CD4-positive, alpha-beta T cell treated with Interleukin-2 at 100 ng/mL for 4 hours (primary cell): ENCODE data around the gene REEP1.

Source experiments
- DNase-seq: peaks from one replicate; pipeline ENCODE4 v3.0.0-alpha.2; 2020; ENCODE audit warnings: low spot score

REEP1 gene

DNA sequence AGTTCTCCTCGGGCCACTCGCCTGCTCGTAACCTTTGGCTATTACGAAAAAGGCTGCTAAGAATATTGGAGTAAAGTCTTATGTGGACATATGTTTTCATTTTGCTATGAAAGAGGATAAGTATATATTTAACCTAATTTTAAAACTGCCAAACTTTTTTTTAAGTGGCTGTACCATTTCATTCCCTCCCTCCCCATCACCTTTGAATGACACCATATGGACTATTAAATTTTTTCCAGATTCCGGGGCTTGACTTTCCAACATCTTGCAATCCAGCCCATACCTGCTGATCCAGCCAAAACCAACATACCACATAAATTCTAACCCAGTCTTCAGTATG lies 31.5 kb downstream of the REEP1 start:
- no peak for DNase-seq

DNA sequence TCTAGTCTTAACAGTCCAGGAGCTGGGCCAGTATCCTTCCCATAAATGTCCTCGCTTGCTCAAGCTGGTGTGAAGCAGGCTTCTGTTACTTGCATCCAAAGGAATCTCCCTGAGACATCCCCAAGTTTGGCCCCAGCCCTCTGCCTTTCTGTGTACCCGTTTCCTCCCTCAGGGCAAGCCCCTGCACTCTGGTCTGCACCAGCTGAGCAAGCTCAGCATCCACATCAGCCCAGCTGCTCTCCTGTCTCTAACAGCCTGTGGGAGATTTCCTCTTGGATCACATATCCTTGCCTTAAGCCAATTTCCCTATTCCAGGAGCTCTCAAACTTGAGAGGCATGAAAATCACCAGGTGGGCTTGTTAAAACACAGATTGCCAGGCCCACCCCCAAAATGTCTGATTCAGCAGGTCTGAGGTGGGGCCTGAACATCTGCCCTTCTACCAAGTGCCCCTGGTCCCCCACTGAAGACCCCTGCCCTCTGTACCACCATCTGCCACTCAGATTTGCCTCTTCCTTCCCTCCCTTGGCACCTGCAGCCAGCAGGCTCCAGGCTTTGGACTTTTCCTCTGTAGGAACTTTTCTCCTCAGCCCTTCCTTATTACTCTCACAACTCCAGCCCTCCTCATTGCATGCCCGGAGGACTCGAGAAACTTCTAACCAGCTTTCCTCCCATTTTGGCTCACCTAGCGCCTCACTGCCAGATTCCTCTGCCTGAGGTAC lies 32.1 kb downstream of the REEP1 start:
- no peak for DNase-seq

DNA sequence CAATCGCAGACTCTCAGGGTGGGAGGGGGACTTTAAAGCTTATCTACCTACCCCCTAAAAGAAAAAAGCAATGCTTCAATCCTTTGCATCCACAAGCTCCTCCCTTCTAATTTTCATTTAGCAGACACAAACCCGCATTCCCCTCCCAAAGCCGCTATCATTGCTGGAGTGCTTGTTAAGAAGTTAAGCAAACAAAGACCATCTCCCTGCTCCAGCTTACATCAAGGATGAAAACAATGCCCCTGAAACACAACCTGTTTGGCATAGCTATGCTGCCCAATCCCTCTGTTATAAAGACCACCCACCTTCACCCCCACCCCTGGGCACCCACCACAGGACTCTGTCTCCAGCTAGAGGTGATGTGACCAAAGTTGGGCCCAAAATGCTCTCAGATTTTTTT lies 33.0 kb downstream of the REEP1 start:
- DNase-seq = no peak

DNA sequence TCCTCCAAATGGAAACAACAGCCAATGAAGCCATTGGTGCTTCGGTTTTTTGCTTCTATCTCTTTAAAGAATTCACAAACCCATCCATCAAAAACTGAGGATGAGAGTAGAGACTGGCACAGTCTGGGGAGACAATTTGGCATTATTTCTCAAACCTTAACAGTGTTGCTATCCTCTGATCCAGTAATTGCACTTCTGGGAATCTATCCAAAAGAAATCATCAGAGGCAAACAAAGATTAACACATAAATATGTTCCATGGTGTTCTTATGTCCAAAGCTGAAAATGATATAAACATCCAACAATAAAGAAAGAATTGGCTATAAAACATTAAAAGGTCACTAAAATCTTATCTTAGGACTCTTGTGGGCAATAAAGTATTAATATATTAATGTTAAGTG lies 35.1 kb downstream of the REEP1 start:
- DNase-seq = no peak

DNA sequence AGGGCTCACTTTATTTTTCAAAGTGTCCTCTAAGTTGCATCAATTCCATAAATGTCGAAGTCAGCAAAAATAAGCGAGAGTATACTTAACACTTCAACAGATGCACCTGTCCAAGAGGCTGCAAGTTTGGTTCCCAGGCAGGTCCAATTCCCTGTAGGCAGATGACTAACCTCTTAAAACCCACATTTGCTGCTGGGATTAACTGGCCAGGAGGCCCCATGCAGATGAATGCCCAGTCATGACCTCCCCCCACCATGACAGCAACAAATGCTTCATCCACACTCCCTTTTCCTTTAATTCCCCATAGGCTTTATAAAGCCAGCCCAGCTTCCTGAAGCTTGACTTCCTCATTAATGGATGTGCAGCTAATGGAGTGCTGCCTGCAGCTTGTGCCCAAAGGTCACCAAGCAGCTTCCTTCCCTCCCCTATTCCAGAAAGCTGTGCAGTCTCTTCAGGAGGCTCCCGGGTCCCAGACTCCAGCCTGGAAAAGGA lies 35.7 kb downstream of the REEP1 start:
- no peak for DNase-seq

DNA sequence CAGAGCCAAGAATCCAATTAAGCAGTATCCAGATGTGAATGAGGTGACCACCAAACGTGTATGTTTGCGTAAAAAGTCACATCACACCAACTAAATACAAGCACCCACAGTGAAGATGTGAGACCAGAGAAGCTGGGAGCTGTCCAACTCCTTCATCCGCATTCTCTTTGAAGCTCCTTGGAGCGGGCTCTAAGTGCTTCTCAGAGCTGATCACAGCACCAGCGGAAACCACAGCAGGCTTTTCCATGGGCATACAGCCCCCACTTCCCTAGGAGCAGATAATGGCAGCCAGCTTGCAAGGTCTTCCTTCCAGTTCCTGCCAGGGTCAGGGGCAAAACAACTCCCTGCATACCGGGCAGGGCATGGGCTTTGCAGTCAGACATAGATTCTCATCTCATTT lies 36.4 kb downstream of the REEP1 start:
- no peak for DNase-seq

DNA sequence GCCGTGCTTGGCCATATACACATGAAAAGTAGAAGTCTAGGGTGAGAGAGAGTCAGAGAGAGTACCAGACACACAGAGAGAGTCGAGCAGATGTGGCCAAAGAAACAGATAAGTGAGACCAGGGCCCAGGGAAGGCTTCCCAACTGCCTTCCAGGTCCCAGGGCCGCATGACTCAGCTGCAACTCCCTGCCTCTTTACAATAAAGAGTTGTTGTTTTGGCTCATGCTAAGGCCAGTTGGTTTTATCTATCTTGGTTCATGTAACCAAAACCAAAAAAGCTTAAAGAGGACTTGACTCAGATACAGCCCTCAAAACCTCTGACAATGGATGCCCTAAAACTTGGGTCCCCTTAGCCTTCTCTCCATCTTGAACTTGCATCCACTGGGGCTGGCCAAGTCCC lies 36.9 kb downstream of the REEP1 start:
- DNase-seq = no peak

DNA sequence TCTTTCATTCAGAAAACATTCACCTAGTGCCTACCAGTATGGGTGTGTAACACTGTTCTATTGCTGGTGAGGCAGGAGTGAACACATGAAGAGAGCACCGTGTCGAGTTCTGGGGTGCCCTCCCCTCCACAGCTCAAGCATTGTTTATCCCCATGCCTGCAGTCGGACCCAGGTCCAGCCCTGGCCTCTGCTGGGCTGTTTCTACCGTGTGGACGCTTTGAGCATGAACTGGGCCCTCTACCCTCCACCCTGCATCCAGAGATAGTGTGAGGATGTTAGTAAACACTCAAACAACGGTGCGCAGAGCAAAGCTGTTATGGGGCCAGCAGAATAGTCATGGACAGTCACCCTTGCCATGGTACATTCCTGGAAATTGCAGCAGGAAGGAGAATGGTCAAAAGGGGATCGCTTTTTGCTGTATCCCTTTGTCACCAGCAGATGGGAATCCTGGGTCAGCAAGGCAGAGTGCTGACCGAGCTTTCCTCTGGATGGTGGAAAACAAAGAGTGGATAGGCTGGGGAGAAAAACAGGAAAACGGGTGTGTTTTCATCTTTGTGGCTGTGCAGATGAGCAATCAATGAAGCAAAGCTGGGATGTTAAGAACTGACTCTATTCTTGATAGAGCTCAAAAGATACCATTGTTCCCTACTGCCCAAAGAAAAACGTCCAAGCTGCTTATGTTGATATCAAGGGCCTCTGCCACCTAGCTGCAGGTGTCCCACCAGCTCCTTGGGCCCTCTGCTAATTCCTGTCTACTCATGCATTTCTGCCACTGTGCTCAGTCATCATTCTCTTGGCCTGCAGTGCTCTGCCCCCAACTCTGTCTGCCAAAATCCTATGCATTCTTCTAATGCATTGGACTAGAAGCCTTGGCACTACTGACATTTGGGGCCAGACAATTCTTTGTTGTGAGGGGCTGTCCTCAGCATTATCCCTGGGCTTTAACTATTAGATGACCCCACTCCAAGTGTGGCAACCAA lies 38.7 kb downstream of the REEP1 start:
- DNase-seq = no peak

DNA sequence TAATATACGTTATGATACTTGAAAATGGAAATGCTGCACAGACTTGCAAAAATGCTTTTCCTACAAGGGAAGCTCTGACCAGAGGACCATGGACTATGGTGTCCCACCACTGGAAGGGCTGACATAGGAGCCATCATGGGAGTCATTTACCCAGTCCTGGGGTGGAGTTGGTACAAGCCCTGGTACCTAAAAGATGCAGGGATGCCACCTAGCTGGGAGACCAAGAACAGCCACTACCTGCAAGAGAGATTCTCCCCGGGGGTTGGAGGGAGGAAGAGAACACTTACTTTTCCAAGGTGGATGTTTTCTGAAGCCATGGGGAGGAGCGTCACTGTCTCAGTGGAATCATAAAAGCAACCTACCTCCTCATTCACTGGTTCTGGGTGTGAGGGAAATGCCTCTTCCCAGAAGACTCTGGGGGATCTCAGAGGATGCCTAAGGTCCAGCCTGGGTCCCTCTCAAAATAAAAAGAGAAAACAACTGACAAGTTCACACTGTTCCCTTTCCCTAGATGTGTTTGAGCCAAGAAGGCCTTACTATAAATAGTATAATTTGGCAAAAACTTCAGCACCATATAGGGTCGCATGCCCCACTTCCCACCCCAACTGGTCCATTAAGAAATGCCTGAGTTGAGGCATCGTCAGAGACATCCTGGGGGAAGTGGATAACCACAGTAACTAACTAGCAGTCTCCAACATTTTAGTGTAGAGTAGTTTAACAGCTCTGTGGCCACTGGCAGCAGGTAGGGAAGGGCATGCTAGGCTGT lies 39.9 kb downstream of the REEP1 start:
- DNase-seq = no peak

DNA sequence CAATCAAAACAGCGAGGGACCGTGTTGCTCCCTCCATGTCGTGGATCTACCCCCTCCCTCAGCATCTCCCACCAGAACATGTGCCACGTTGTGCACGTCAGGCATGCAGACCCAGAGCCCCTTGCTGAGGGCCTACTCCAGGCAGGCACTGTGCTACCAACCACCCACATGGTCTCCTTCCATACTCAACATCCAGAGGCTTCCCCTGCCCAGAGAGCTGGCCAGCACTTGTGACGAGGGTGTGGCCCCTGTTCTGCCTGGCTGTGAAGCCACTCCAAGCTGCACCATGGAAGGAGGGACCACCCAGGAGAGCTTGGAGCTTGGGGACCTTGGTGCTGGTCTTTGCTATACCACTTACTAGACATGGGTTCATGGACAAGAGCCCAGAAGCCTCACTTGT lies 40.5 kb downstream of the REEP1 start:
- DNase-seq = no peak

DNA sequence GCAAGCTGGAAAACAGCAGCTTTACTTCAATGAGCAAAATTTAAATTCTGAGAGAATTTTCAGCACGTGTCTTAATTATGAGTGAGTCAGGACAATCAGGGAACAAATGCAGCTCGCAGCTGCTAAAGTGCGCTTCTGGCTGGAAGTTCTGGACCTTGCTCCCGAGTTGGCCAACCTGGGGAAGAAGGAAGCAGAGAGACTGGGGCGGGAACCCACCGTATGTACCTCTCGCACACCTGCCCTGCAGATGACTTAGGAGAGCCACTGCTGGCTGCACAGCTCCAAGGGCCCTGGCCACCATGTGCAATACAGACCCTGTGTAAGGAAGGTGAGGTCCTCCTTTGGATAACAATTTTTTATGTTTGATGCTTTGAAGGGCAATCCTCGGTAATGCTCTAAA lies 42.4 kb downstream of the REEP1 start:
- DNase-seq = no peak

DNA sequence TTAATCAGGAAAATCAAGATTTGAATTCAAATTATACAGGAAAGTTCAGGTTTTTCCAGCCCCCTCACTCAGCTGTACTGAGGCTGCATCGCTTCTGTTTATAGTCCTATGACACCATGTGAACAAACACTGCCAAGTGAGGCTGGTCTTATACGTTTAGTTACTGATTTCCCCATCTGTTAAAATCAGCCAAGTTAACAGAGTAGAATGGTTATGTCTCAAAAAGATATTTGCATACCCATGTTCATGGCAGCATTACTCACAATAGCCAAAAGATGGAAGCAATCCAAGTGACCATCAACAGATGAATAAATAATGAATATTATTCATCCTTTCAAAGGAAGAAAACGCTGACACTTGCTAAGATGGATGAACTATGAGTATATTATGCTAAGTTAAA lies 43.8 kb downstream of the REEP1 start:
- no peak for DNase-seq

DNA sequence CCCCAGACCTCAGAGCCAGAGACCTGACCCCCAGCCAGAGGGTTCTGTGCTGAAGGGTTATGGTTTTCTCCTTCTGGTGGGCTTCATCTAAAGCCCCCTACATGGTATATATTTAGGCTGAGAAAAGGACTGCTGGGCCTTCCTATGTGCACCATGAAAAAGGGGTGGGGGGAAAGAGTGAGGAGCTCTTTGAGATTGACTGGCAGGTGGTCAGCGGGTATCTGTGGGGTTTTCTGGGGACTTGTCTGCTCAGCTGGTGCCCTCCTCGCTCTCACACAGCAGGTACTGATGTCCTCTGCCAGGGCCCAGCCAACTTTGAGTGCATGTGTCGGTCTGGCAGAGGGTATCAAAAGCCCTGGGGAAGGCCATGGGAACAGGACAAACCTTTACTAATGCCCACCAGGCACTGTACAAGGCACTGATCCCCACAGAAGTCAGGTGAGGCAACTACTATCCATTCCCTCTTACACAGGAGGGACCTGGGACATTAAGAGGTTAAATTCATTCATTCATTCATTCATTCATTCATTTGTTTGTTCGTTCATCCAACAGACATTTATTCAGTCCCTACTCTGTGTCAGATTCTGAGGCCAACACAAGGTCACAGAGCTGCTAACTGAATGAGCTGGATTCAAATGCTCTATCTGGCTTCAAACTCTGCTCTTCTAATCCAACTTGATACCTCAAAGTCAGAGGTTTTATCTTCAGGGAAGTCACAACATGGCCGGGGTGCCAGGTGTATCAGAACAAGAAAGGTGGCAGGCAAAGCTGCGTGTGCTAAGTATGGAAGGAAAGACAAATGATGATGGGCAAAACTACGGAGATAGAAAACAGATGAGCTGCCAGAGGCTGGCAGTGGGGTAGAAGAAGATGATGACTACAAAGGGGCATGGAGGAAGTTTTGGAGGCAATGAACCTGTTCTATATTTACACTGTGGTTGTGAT lies 44.6 kb downstream of the REEP1 start:
- DNase-seq = no peak

DNA sequence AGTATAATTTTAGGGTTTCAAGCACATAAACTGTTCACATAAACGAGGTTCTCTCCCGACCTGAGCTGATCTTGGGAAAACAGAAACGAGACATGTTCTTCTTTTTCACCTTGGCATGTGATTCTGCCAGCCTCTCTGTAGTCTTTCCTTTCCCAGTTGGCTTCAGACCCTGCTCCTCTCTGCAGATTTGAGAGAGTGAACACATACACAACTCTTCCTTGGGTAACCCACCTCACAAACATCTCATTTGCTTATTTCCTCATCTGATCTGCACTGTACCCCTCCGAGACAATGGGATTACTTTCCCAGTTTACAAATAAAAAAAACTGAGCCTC lies 46.1 kb downstream of the REEP1 start:
- DNase-seq = no peak

DNA sequence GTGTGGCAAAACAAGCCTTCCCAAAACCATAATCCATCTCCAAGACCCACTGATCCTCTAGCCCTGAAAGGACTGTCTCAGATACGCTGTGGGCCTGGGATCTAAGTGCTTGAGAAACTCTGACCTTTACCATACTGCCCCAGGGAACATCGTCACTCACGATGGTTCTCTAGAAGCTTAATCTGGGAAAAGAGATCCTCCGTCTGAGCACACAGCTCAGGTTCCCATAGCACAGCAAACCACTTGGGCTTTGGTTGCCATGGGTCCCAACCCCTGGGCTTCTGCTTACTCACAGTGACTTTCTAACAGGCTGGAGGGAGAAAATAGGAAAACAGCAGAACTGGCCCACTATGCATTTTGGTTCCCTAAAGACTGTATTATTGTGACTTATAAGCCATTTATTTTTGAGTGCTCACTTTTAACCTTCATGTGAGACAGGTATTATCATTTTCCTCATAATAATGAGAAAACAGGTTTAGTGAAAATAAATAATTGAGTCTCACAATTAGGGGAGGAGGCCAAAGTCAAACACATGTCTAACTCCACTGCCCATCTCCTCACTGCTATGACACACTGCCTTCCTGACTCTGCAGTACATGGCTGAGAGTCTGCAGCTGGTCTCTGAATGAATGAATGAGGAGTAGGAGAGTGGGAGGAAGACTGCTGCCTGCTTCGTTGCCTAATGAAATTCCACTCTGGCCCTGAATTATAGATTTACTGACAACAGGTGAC lies 46.7 kb downstream of the REEP1 start:
- no peak for DNase-seq

DNA sequence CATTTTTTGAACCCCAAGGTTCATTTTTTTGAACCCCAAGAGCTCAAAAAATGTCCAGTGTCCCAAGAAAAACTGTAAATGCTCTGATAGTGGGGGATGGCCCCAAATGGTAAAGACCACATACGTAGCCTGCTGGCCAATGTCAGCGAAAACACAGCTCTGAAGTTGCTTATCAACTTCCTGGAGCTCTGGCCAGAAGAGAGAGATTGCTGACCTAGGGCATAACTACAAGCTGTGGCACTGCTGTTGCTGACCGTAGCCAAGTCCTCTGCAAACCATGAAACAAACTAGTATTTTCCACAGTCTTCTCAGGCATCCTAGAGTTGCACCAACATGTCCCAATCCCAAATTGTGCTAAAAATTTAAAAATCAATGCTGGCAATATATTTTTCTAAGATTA lies 50.9 kb downstream of the REEP1 start:
- no peak for DNase-seq

DNA sequence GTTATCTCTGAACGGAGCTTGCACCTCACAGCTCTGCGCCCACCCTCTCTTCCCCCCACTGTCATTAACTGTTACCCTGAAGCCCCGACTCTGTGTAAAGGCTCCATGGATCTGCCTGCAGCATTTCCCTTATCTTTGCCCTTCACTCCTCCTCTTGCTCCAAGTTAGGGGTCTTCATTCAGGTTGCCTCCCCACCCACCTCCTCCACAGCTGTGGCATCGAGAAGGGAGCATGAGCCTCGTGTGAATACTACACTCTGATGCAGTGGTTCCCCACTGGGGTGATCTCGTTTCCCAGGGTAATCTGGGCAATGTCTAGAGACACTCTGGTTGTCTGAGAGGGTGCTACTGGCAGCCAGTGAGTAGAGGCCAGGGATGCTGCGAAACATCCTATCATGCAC lies 51.4 kb downstream of the REEP1 start:
- DNase-seq = no peak

DNA sequence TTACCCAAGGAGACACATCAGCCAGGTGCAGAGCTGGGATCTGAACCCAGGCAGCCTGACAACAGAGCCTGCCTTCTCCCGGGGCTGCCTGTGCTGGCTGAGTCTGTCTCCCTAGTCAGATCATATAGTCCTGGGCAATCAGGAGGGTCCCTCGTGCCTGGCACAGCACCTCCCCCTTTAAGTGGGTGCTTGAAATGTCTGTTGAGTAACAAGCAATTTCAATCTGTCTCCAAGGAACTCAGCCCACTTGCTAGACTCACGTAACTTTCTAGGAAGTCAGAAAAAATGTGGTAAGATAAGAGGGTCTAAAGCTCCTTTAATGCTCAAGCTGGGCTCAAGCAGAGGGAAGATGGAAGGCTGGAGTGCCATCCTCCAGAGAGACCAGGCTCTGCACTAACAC lies 51.9 kb downstream of the REEP1 start:
- no peak for DNase-seq

DNA sequence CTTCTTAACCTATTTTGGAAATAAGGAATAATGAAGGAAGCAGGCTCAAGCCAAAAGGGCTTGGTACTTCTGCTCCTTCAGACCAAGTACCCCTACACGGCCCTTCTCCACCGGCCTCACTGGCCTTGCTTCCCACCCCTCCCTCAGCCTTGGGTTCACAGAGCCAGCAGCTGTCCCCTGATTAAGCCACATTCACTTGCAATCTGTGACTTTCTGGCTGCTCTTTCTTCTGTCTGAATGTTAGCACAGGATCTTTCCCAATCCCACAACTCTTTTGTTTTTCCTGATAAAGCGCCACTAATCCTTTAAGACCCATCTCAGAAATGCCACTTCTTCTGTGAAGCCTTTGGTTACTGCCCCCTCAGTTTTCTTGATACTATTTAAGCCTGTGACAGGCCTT lies 52.4 kb downstream of the REEP1 start:
- DNase-seq = no peak

DNA sequence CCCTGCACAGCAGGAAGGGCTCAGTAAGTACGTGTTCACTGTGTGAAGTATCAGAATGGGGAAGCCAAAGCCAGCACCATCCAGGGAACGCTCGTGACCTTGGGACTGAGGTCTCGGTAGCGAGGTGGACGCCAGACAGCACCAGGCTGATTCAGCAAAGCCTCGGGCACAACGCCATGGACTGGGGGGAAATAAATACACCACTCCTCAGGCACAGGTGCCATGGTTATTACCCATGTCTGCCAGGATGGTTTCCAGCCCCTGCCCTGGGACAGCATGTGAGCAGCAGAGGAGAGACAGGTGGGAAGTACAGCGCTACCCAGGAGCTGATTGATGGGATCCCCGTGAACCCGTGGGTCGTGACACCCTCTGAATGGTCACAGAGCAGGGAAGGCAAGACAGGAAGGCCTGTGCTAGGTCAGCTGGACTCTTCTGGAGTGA lies 53.0 kb downstream of the REEP1 start:
- DNase-seq = no peak
